T-helper 2 cell treated with Interferon-gamma antibody and Interleukin-4, amounts not matched to agents 100 ng/mL and 5 ng/mL, for 36 hours (primary cell): Measurements from ENCODE around the gene HTR3C. TPM values are rescaled to one million over a fixed set of nuclear protein-coding genes. Genes with fewer than 3 reads are reported as not detected.
"Not testable (repeated sequence)": the region's sequence is repeated elsewhere in the genome, so short reads cannot be mapped to it uniquely, and the experiment has no call there.

Source experiments
- intact Hi-C: fragments of 100-400 bp; cut with micrococcal nuclease; formaldehyde crosslinking; loops from one replicate; pipeline ENCODE4 v1.15.1; 2023
- total RNA-seq: library from RNA; stranded (reverse); gene quantifications from 2 replicates; pipeline ENCODE4 v1.2.3, GENCODE V29; 2022

Gene HTR3C
- total RNA-seq, 1 donor from 2014 or later, result not detected

DNA sequence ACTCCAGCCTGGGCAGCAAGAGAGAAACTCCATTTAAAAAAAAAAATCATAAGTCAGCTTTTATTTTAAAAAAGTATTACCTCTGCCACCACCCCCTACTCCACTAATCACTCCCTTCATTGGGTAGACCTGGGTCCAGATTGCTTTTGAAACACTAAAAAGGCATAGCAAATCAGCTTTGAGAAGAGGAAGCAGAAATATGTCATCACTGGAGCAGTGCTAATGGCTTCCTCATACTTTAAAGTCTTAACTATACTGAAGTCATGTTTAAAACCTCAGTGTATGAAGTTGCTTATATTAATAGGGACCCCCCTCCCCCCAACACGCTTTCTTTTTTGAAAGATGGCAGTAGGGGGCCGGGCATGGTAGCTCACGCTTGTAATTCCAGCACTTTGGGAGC lies 22.3 kb upstream of the HTR3C start:
- intact Hi-C loops, result no loop called here

- intact Hi-C loops, result no loop called here
Observed at GRCh38 chr3:184031187-184031792, 21.6 kb upstream of the HTR3C start, which contains the start of gene HTR3D. Gene HTR3D (plus strand): TSS chr3:184031742. CDS start chr3:184031742, 0 bp downstream.

GRCh38 chr3:184037816-184038215 lies 15.0 kb upstream of the HTR3C start:
- intact Hi-C loops, result no loop called here

GRCh38 chr3:184038307-184038706 lies 14.5 kb upstream of the HTR3C start:
- intact Hi-C loops, result not testable (repeated sequence)

- intact Hi-C loops, result no loop called here
Observed at GRCh38 chr3:184039414-184039813, 13.4 kb upstream of the HTR3C start.

DNA sequence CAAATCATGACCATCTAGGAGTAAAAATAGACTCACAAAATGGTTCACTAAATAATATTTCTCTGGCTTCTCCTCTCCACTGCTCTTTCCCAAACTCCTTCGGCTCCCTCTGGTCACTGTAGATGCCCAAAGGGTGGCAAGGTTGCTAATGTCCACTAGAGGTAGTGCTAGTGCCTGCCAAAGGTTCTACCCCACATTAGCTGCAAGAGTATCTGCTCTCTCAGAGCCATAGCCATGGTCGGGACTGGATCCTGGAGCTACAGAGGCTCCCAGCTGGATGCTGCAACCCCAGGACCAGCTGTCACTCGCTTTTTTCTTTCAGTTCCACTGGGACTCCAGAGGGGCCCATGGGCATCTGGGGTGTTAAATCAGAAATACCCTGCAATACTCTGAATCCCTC lies 12.8 kb upstream of the HTR3C start:
- intact Hi-C loops, result no loop called here

- intact Hi-C loops, result no loop called here
Observed at GRCh38 chr3:184042617-184043016, 10.2 kb upstream of the HTR3C start.

- intact Hi-C loops, result no loop called here
Observed at GRCh38 chr3:184045995-184046394, 6.9 kb upstream of the HTR3C start.

DNA sequence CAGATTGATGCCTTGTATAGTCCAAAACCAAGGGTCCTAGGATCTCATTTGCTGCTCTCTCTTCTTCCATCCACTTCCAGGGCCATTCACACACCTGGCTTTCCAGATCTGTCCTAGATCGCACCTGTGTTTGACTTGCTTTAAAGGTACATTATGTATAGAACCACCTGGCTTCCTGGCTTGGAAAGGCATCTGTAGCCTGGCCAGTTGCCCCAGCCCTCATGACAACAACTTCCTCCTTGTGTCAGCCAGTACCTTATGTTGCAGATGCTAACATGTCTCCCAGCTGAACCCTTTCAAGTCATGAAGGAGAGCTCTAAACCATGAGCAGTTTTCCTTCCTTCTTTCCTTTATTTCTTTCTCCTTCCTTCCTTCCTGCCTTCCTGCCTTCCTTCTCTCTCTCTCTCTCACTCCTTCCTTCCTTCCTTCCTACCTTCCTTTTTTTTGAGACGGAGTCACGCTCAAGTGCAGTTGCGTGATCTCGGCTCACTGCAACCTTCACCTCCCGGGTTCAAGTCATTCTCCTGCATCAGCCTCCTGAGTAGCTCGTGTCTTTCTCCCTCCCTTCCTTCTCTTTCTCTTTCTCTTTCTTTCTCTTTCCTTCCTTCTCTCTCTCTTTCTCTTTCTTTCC lies 2.5 kb upstream of the HTR3C start:
- intact Hi-C loops, result no loop called here

DNA sequence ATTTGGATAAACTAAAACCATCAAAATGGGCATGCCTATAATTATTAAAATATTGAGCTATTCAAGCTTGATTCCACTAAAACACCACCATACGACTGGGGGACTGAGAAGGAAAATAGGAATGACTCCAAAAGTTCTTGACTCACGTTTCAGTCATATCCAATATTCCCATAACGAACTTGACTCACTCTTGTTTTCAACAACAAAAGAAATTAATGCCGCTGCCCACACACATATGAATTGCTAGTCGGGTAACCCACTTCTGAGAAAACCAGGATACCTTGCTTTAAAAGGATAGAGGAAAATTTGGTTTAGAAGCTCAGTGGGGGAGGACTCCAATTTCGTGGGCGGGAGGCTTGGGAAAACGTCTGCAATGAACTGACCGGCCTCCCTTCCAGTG lies 5.2 kb downstream of the HTR3C start:
- intact Hi-C loops, result no loop called here

DNA sequence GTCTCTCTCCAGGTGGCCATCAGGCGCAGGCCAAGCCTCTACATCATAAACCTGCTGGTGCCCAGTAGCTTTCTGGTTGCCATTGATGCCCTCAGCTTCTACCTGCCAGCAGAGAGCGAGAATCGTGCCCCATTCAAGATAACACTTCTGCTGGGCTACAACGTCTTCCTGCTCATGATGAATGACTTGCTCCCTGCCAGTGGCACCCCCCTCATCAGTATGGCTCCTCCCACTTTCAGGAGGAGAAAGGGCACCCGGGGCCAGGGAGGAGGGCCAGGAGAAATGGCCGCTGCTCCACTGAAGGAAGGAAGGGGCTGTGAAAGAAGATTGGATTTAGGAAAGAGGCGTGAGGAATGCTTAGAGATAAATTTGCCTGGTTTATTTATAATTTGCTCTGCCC lies 6.6 kb downstream of the HTR3C start:
- intact Hi-C loops, result no loop called here

DNA sequence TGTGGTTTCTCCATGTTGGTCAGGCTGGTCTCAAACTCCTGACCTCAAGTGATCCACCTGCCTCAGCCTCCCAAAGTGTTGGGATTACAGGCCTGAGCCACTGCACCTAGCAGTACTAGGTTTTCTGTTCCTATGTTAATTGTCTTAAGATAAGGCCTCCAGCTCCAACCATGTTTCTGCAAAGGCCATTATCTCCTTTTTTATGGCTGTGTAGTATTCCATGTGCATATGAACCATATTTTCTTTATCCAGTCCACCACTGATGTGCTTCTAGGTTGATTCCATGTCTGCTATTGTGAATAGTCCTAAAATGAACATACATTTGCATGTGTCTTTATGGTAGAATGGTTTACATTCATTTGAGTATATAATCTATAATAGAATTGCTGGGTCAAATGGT lies 9.8 kb downstream of the HTR3C start:
- intact Hi-C loops, result no loop called here

DNA sequence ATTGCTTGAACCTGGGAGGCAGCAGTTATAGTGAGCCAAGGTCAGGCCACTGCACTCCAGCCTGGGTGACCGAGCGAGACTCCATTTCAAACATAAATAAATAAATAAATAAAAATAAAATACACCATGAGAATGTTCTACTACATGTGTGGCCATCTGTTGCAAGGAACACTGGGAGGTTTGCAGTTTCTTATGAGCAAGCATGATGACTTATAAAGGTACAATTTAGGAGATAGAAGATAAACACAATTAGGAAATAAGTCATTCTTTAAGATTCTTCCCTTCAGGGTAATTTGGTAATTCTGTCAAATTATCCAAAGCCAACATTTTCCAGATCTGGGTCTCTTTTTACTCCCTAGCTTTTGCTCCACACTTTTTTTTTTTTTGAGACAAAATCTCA lies 13.4 kb downstream of the HTR3C start:
- intact Hi-C loops, result no loop called here

DNA sequence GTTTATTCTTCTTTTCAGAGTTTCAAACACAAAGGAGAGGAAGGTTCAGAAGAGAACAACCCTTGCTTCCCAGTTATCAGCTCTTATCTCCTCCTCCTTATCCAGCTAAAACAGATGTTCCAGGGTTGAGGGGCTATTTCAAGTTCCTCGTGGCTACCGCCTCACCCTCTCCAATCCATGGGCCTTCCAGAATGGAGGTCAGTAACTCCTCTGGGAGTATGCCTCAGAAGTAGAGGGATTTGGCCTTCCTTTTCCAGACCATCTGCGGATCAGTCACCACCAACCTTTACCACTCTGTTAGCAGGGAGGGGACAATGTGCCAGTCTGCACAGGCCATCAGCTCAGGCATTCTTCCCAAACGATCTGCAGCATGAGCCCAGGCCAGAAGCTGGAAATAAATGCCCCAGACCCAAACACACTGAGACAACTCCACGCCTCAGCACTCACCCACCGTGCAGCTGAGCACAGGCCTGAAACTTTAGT lies 14.8 kb downstream of the HTR3C start:
- intact Hi-C loops, result no loop called here

- intact Hi-C loops, result no loop called here
Observed at GRCh38 chr3:184068344-184068743, 15.5 kb downstream of the HTR3C start.

DNA sequence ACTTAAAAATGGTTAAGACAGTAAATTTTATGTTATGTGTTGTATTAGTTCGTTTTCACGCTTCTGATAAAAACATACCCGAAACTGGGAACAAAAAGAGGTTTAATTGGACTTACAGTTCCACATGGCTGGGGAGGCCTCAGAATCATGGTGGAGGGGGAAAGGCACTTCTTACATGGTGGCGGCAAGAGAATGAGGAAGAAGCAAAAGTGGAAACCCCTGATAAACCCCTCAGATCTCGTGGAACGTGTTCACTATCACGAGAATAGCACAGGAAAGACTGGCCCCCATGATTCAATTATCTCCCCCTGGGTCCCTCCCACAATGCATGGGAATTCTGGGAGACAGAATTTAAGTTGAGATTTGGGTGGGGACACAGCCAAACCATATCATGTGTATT lies 18.3 kb downstream of the HTR3C start:
- intact Hi-C loops, result not testable (repeated sequence)

DNA sequence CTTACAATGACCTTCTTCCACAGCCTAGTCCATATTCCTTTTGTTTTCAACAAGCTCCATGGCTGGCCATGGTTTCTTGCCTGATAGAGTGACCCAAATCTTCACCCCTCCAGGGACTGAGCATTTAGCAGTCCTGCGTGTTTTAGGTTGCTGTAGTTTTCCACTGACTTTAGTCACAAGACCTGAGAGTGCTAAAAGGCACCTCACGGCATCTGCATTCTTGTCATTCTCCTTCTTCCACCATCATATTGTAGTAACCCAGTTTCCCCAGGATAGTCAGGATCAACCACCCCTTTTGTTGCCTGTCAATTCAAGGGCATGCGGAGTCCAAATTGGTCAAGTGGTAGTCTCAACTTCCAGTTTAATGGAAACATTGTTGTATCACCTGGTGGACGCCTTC lies 20.8 kb downstream of the HTR3C start:
- intact Hi-C loops, result no loop called here

- intact Hi-C loops, result no loop called here
Observed at GRCh38 chr3:184075901-184076300, 23.1 kb downstream of the HTR3C start.

- intact Hi-C loops, result no loop called here
Observed at GRCh38 chr3:184077881-184078280, 25.0 kb downstream of the HTR3C start.

DNA sequence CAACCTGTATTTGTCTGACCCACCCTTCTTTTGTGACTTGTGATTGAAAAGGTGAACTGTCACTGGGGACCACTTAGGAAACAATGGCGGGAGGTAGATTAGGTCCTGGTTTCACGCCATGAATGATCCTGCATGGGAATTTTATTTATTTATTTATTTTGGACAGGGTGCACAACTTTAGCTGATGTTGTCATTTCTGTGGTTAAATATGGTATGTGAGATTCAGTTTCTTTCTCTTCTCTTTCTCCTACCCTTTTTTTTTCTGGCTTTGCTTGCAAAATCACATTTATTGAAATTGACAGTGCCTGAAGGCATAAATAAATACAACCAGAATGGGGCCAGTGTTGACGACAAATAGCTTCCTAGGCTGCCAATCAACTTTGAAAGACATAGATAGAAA lies 26.0 kb downstream of the HTR3C start:
- intact Hi-C loops, result no loop called here

- intact Hi-C loops, result no loop called here
Observed at GRCh38 chr3:184081116-184081830, 28.4 kb downstream of the HTR3C start.

GRCh38 chr3:184082034-184082433 lies 29.2 kb downstream of the HTR3C start:
- intact Hi-C loops, result no loop called here

DNA sequence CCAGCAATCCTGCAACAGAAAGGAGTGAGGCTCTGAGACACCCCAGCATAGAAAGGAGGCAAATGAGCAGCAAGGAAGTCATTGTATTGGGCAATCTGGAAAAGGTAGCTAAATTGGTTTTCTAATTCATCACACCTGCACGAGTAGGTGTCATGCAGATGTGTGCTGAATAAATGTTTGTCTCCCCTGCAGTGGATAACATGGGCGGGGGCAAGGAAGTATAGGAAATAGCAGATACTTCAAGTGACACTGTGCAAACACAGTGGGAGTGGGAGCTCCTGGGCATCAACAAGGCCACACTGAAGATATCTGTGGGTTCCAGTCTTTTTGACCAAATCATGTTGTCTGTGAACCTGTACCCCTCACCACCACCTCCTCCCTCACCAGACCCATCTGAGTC lies 29.6 kb downstream of the HTR3C start:
- intact Hi-C loops, result no loop called here
